Stimulated activated CD4-positive, alpha-beta T cell treated with anti-CD3 and anti-CD28 coated beads, TNF-alpha, amount 100 ng/mL, for 24 hours (primary cell): ENCODE measurements around the gene IL19.
"Not testable (repeated sequence)": the region's sequence is repeated elsewhere in the genome, so short reads cannot be mapped to it uniquely, and the experiment has no call there.

ENCODE experiments used
- DNase-seq, 3 experiments: peaks; one replicate each; pipeline ENCODE4 v3.0.0-alpha.2; 2020; ENCODE audit warnings: low read depth in 3 of 3

IL19 gene

GRCh38 chr1:206741142-206741701 is 29.4 kb upstream of the IL19 start:
- no peak for DNase-seq

GRCh38 chr1:206742719-206743383 is 27.7 kb upstream of the IL19 start:
- no peak for DNase-seq

- DNase-seq: no peak
These were observed 25.9 kb upstream of the IL19 start for GRCh38 chr1:206744683-206745082.

DNA sequence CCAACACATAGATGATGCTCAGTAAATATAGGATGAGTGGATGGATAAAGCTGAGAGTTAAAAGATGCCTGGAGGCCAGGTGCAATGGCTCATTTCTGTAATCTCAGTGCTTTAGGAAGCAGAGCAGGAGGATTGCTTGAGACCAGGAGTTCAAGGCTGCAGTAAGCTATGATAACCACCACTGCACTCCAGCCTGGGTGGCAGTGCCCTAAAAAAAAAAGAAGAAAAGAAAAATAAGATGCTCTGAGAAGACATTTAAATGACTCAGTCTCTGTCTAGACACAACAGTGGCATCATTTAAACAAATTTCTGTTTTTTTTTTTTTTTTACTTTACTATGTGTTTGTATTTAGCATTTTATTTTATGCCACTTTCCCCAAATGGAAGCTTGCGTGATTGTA is 25.3 kb upstream of the IL19 start:
- no peak for DNase-seq

DNA sequence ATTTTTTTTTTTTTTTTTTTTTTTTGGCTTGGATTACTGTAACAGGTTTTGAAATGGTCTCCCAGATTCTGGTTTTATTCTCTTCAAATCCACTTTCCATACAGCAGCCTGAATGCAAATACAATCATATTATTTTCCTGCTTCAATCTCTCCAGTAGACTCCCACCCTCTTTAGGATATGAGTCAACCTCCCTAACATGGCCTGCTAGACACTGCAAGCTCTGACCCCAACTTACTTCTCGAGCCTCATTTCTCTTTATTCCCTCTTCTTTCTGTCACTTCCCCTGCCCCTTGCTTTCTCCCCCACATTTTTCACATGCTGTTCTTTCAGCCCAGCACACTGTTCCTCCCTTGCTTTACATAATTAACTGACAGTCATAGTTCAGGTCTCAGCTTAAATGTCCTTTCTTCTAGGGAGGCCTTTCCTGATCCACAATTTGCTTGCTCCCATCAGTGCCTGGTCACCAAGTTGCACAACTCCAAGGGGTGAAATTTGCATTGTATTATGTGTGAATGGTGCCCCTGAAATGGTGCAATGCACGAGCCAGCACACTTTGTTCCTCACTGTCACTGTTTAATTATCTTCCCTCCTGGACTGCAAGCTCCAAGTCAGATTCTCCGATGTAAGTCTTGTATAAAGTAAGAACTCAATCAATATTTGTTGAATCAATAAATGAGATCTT is 22.1 kb upstream of the IL19 start:
- DNase-seq: no peak

DNA sequence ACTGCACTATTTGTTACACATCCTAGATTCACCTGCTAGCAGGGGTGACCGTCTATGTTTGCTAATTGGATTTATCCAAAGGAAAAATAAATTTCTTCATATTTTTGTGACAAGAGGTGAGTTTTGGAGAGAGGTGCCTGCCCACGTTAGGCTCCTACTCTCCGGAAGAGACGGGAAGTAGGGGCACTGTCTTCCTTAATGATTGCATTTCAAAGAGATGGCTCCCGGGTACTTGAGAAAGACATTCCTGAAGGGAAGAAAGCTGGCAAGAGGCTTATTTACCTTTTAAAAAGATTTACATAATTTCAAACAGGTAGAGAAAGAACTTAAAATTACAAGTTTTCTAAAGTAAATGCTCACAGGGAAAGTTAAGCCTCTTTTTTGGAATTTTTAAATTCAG is 18.7 kb upstream of the IL19 start:
- no peak for DNase-seq

DNA sequence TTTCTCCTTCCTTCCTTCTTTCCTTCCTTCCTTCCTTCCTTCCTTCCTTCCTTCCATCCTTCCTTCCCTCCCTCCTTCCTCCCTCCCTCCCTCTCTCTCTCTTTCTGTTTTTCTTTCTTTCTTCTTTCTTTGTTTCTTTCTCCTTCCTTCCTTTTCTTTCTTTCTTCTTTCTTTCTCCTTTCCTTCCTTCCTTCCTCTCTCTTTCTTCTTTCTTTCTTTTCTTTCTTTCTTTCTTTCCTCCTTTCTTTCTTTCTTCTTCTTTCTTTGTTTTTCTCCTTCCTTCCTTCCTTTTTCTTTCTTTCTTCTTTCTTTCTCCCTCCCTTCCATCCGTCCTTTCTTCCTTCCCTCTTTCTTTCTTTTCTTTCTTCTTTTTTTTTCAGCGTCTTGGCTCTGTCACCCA is 18.1 kb upstream of the IL19 start:
- DNase-seq: no peak

DNA sequence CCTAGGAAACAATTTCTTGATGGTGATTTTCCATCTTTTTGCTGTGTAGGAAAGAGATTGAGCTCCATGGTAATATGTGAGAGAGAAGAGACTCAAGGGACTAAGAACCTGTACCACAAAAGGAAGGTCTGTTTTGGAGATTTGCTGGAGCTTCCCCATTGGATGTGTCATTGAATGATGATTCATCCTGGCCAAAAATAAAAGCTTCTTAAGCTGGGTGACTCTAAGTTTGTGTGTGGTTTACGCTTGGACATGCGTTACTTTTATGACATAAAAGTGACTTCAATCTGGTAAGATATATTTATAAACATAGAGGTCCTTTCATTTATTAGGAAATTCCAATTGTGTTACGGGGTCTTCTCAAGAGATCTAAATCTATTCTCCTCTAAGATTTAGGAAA is 17.4 kb upstream of the IL19 start:
- no peak for DNase-seq

DNA sequence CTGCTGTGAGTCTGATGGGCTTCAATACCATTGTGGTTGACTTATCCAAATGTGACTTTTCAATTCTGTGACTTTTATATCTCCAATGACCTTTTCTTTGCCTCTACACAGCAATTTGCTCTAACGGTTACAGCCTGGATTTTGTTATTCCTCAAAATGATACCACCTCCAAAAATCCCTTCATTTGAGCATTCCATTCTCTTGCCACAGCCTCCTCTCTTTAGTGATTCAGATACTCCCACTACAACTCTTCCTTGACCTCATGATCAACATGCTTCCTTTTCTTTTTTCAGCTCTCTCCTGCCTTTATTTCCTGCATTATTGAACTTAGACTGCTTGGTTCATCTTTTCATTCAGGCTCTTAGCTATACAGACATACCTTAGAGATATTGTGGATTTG is 16.6 kb upstream of the IL19 start:
- no peak for DNase-seq

- no peak for DNase-seq
These were observed 12.9 kb upstream of the IL19 start for GRCh38 chr1:206757524-206758266.

GRCh38 chr1:206760590-206760989 is 10.0 kb upstream of the IL19 start:
- no peak for DNase-seq

DNA sequence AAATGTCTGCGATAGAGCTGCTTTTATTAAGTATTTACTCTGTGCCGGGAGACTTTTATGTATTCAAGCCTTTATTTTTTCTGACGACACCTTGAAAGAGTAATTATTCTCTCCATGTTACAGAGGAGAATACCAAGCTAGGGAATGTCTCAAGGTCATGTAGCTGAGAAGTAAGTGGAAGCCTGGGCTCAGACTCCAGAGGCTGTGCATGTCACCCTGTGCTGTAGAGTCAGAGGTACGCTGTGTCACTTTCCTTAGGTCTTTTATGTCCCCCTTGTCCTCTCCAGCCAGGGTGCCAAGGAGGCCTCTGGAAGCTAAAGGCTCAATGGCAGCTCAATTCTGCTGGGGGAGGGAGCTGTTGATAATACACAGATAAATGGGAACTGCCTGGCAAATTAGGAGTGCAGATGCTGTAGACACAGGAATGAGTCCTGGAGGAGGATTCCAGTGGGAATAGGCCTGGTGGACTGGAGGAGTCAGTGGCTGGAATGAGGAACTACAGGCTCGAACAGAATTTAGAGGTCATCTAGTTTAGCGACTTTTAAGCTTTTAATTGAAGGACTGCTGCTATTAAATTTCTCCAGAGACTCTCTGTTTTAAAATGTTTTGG is 9.3 kb upstream of the IL19 start:
- no peak for DNase-seq

- not testable (repeated sequence) for DNase-seq
These were observed 7.7 kb upstream of the IL19 start for GRCh38 chr1:206762741-206763364.

- DNase-seq: not testable (repeated sequence)
These were observed 4.8 kb upstream of the IL19 start for GRCh38 chr1:206765771-206766170.

GRCh38 chr1:206766251-206766856 is 4.2 kb upstream of the IL19 start:
- peak in 2 of 3 experiments; percentile 41 to 58 for DNase-seq

GRCh38 chr1:206768472-206769303 is 1.9 kb upstream of the IL19 start:
- no peak for DNase-seq

GRCh38 chr1:206769304-206769731 is 1.3 kb upstream of the IL19 start:
- peak in 1 of 3 experiments; percentile 67 for DNase-seq

GRCh38 chr1:206771338-206771692 is 742 bp downstream of the IL19 start:
- DNase-seq: no peak

GRCh38 chr1:206772243-206772937 is 1.8 kb downstream of the IL19 start, which contains the start of gene IL10:
Gene IL10, minus strand, starts transcription at chr1:206772494. Its CDS starts 59 bp downstream, at chr1:206772435.
- no peak for DNase-seq

DNA sequence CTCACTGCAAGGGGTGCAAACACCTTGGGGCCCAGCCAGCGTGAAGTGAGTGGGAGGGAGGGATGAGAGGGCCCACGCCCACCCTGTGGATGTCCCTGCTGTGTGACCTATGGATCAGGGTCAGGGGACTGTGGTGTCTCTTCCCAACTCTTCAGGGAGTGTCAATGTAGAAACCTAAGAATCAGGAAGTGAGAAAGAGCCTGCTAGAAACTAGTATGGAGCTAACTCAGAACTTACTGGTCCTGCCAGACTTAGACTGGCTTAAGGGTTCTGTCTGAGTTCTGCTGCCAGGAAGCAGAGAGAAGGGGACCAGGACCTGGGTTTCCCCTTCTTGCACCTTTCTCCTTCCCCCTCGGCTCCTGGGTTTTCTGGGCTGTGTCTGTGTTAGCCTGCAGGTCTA is 3.5 kb downstream of the IL19 start:
- no peak for DNase-seq
